ENCODE measurements around the gene CDKN1A. TPM values are rescaled to one million over a fixed set of nuclear protein-coding genes. Genes with fewer than 3 reads are reported as not detected.

CDKN1A gene
- total RNA-seq, 1 experiment from 2014 or later: 17.4 TPM

- H2BK15ac ChIP-seq (ENCODE audit: low read depth, low read length): no peak overlapping the region
- no peak overlapping the region for H3K4me2 ChIP-seq (ENCODE audit: insufficient read depth, insufficient read length, low read length)
- no peaks in the 10 kb centered on the region for H3K79me2 ChIP-seq (ENCODE audit: insufficient read depth, low read length)
- TF ChIP-seq CTCF (conservative IDR thresholded peaks at IDR 0.05): no peak
- H3K23me2 ChIP-seq (ENCODE audit: insufficient read length, low read depth, low read length, poor library complexity, severe bottlenecking): no peaks in the 10 kb centered on the region
- H3K56ac ChIP-seq (ENCODE audit: insufficient read length, low read depth, low read length): no peak overlapping the region
- H3K4me3 Mint-ChIP-seq: no peak overlapping the region
- no peak overlapping the region for H2AFZ ChIP-seq (ENCODE audit: low read length)
- H3K18ac ChIP-seq (ENCODE audit: insufficient read length, low read depth, low read length): no peak overlapping the region
- no peak overlapping the region for H2BK20ac ChIP-seq (ENCODE audit: low read depth, low read length, poor library complexity, severe bottlenecking)
- no peak overlapping the region for H3K23ac ChIP-seq (ENCODE audit: insufficient read length, low read depth, low read length)
- WGBS (ENCODE audit: extremely low coverage, insufficient read length, low lambda C conversion rate): no CpG with 5 or more reads among the region's 10 CpGs
- no peak overlapping the region for H3K9ac ChIP-seq (ENCODE audit: extremely low read depth, insufficient read length, low read length)
- no peak overlapping the region for H4K5ac ChIP-seq (ENCODE audit: insufficient read length, low read depth, low read length)
- no peaks in the 10 kb centered on the region for H3K4me1 ChIP-seq (ENCODE audit: insufficient read depth, low read length)
- DNase-seq: no peak
- H3K4ac ChIP-seq (ENCODE audit: low read depth, low read length): no peak overlapping the region
- no peaks in the 10 kb centered on the region for H3K79me1 ChIP-seq (ENCODE audit: insufficient read depth, low read depth, low read length, poor library complexity, severe bottlenecking)
- H3K27me3 ChIP-seq (ENCODE audit: insufficient read depth, low read length): no peaks in the 10 kb centered on the region
- peaks cover 3% of the 10 kb centered on the region in 2 experiments; a peak in 3 of 4 replicates for H3K4me1 Mint-ChIP-seq
- H3T11ph ChIP-seq (ENCODE audit: low read length): no peak overlapping the region
- H3K14ac ChIP-seq (ENCODE audit: insufficient read depth, low read length): no peak overlapping the region
- H3K27me3 Mint-ChIP-seq (ENCODE audit: low read depth): no peaks in the 10 kb centered on the region; the same call in 1 of the 2 replicates
- no peak overlapping the region for H2AK5ac ChIP-seq (ENCODE audit: insufficient read length, low read length)
- no peak overlapping the region for H2BK5ac ChIP-seq (ENCODE audit: insufficient read length, low read length)
- no peak overlapping the region for H2BK12ac ChIP-seq (ENCODE audit: insufficient read length, low read depth, low read length)
- H4K8ac ChIP-seq (replicated peaks; ENCODE audit: insufficient read length, low read depth, low read length): no peak overlapping the region
- no peak overlapping the region for H4K91ac ChIP-seq (ENCODE audit: insufficient read length, low read depth, low read length)
- H3K27ac ChIP-seq (ENCODE audit: insufficient read length, low read depth, low read length): no peak overlapping the region
- no peak overlapping the region; a peak in 1 of 7 replicates for H3K27ac Mint-ChIP-seq
- no peaks in the 10 kb centered on the region for H4K20me1 ChIP-seq (ENCODE audit: control insufficient read depth, insufficient read depth, insufficient read length)
- H3K36me3 Mint-ChIP-seq (ENCODE audit: insufficient read depth in 1 of 3, low read depth in 3 of 3): peaks cover 0 to 40% (median 11%) of the 10 kb centered on the region in 3 experiments; a peak in 3 of 7 replicates
- no peak overlapping the region for H2BK120ac ChIP-seq (ENCODE audit: low read depth, low read length, poor library complexity, severe bottlenecking)
- H3K9me3 ChIP-seq (ENCODE audit: control insufficient read depth, low read depth, low read length): no peaks in the 10 kb centered on the region
- no peaks in the 10 kb centered on the region for H3K9me3 Mint-ChIP-seq
Measured at GRCh38 chr6:36686668-36687513, 8.4 kb downstream of the CDKN1A start.

Measured in H9 (cell line).